Mesenchymal stem cell (in vitro differentiated cells and primary cell): ENCODE data around the gene RGS10.

Experiments
- DNase-seq: peaks from one replicate; pipeline ENCODE4 v3.0.0-alpha.2; 2013
- H2AFZ ChIP-seq: one replicate; pipeline ENCODE4 v1.6.1; 2013; ENCODE audit warnings: low read depth, mild to moderate bottlenecking, control low read depth, inconsistent platforms, low read length, moderate library complexity
- H2AK5ac ChIP-seq: 2 replicates; pipeline ENCODE4 v1.6.1; 2013; ENCODE audit warnings: low read length, moderate library complexity, mild to moderate bottlenecking, inconsistent platforms; ENCODE audit not compliant: severe bottlenecking
- H2BK120ac ChIP-seq: one replicate; pipeline ENCODE4 v1.6.1; 2013; ENCODE audit warnings: low read depth, mild to moderate bottlenecking, inconsistent platforms, low read length, moderate library complexity
- H2BK12ac ChIP-seq, 2 experiments: one replicate each; pipeline ENCODE4 v1.6.1; 2013; ENCODE audit warnings: inconsistent platforms in 2 of 2, low read length in 2 of 2, mild to moderate bottlenecking in 2 of 2, moderate library complexity in 2 of 2, control low read depth in 1 of 2
- H2BK15ac ChIP-seq: one replicate; pipeline ENCODE4 v1.6.1; 2013; ENCODE audit warnings: mild to moderate bottlenecking, low read depth, inconsistent platforms; ENCODE audit not compliant: poor library complexity, severe bottlenecking
- H2BK5ac ChIP-seq: 2 replicates; pipeline ENCODE4 v1.6.1; 2013; ENCODE audit warnings: low read depth, mild to moderate bottlenecking, low read length, control low read depth, inconsistent platforms; ENCODE audit not compliant: poor library complexity, severe bottlenecking
- H3K14ac ChIP-seq, 2 experiments: one replicate each; pipeline ENCODE4 v1.6.1; 2013; ENCODE audit warnings: inconsistent platforms in 2 of 2, low read length in 2 of 2, control low read depth in 1 of 2, mild to moderate bottlenecking in 1 of 2, moderate library complexity in 1 of 2
- H3K18ac ChIP-seq, 2 experiments: one replicate each; pipeline ENCODE4 v1.6.1; 2013; ENCODE audit warnings: inconsistent platforms in 2 of 2, low read length in 2 of 2, control low read depth in 1 of 2, low read depth in 1 of 2, mild to moderate bottlenecking in 1 of 2
- H3K23ac ChIP-seq, 2 experiments: one replicate each; pipeline ENCODE4 v1.6.1; 2013; ENCODE audit warnings: inconsistent platforms in 2 of 2, low read length in 2 of 2, mild to moderate bottlenecking in 2 of 2, moderate library complexity in 2 of 2, control low read depth in 1 of 2
- H3K27ac ChIP-seq: 2 replicates; pipeline ENCODE4 v1.5.1; 2013; ENCODE audit warnings: mild to moderate bottlenecking, moderate library complexity, low read length, control low read depth, inconsistent platforms; ENCODE audit not compliant: poor library complexity, severe bottlenecking
- H3K27me3 ChIP-seq, 2 experiments: 2 replicates each; pipeline versions ENCODE4 v1.6.1 to v1.7.0; 2013; ENCODE audit warnings: low read length in 2 of 2, mild to moderate bottlenecking in 2 of 2, moderate library complexity in 2 of 2, control low read depth in 1 of 2, inconsistent platforms in 1 of 2; ENCODE audit not compliant: control insufficient read depth in 1 of 2, insufficient read depth in 1 of 2
- H3K36me3 ChIP-seq, 2 experiments: 2 replicates each; pipeline versions ENCODE4 v1.6.1 to v1.7.0; 2013; ENCODE audit warnings: low read length in 2 of 2, control low read depth in 1 of 2, inconsistent platforms in 1 of 2, low read depth in 1 of 2, mild to moderate bottlenecking in 1 of 2; ENCODE audit not compliant: insufficient read depth in 2 of 2, control insufficient read depth in 1 of 2
- H3K4ac ChIP-seq, 2 experiments: one replicate each; pipeline ENCODE4 v1.6.1; 2013; ENCODE audit warnings: inconsistent platforms in 2 of 2, low read length in 2 of 2, mild to moderate bottlenecking in 2 of 2, moderate library complexity in 2 of 2, control low read depth in 1 of 2, low read depth in 1 of 2
- H3K4me1 ChIP-seq: 2 replicates; pipeline ENCODE4 v1.6.1; 2013; ENCODE audit warnings: low read depth, low read length, control low read depth; ENCODE audit not compliant: control insufficient read depth, insufficient read depth
- H3K4me2 ChIP-seq: 2 replicates; pipeline ENCODE4 v1.6.1; 2013; ENCODE audit warnings: low read length, mild to moderate bottlenecking, inconsistent platforms; ENCODE audit not compliant: poor library complexity, severe bottlenecking
- H3K4me3 ChIP-seq, 2 experiments: 2 replicates each; pipeline versions ENCODE4 v1.5.1 to v1.7.0; 2013; ENCODE audit warnings: low read length in 2 of 2, mild to moderate bottlenecking in 2 of 2, control low read depth in 1 of 2, low read depth in 1 of 2; ENCODE audit not compliant: insufficient read depth in 1 of 2
- H3K79me1 ChIP-seq: replicated peaks from 2 replicates; pipeline ENCODE4 v1.6.1; 2013; ENCODE audit warnings: mild to moderate bottlenecking, control low read depth, low read length, inconsistent platforms; ENCODE audit not compliant: poor library complexity, severe bottlenecking
- H3K9ac ChIP-seq: 2 replicates; pipeline ENCODE4 v1.7.0; 2013; ENCODE audit warnings: mild to moderate bottlenecking, low read length, moderate library complexity
- H3K9me3 ChIP-seq: 2 replicates; pipeline ENCODE4 v1.7.0; 2013; ENCODE audit warnings: mild to moderate bottlenecking, low read length; ENCODE audit not compliant: control insufficient read depth
- H4K8ac ChIP-seq: one replicate; pipeline ENCODE4 v1.6.1; 2013; ENCODE audit warnings: inconsistent platforms, mild to moderate bottlenecking, low read length, moderate library complexity
- H4K91ac ChIP-seq: one replicate; pipeline ENCODE4 v1.6.1; 2013; ENCODE audit warnings: mild to moderate bottlenecking, low read length, inconsistent platforms
- WGBS: methylation state at CpG from one replicate; pipeline ENCODE4 v1.1.7; 2013; ENCODE audit warnings: mixed read lengths; 5-methylcytosine and 5-hydroxymethylcytosine counted together

Gene RGS10

GRCh38 chr10:119497243-119497642 is 45.3 kb downstream of the RGS10 start:
- H3K4me2 ChIP-seq, result no peak overlapping the region
- peak overlapping the region in 1 of 2 experiments; percentile 5 for H2BK12ac ChIP-seq
- H3K4ac ChIP-seq, result no peak overlapping the region
- H2AFZ ChIP-seq, result no peak overlapping the region
- no peak overlapping the region for H3K18ac ChIP-seq
- peaks cover 0 to 16% of the 10 kb centered on the region in 2 experiments for H3K36me3 ChIP-seq
- DNase-seq, result no peak
- peaks cover 4% of the 10 kb centered on the region for H3K4me1 ChIP-seq
- WGBS, result 96% methylated on average over 9 of the region's 9 CpGs
- no peak overlapping the region for H4K91ac ChIP-seq
- no peak overlapping the region for H2BK15ac ChIP-seq
- no peak overlapping the region for H3K27ac ChIP-seq
- no peak overlapping the region for H3K4me3 ChIP-seq
- no peaks in the 10 kb centered on the region for H3K27me3 ChIP-seq
- H2BK120ac ChIP-seq, result no peak overlapping the region
- H2BK5ac ChIP-seq, result no peak overlapping the region
- no peak overlapping the region for H3K9ac ChIP-seq
- H3K9me3 ChIP-seq, result no peaks in the 10 kb centered on the region
- no peak overlapping the region for H4K8ac ChIP-seq
- no peak overlapping the region for H3K23ac ChIP-seq
- H3K14ac ChIP-seq, result peak overlapping the region in 1 of 2 experiments; percentile 18
- H3K79me1 ChIP-seq, result peaks cover 2% of the 10 kb centered on the region
- H2AK5ac ChIP-seq, result no peak overlapping the region

DNA sequence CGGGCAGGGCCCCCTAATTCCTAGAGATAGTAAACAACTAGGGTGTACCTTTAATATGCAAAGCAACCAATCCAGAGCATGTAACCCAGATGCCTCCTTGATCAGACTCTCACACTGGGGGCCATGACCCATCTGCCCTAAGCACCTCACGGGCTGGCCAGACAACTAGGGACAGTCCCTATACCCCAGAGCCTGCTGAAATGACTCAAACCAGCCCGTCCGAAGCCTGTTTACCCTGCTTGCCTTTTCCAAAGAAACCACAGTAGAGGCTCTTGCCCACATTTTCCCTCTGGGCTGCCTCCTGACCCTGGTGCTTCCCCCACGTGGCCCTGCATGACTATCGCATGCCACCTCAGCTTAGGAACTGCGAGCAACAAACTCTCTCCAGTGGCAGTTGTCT is 46.2 kb downstream of the RGS10 start:
- Histone ChIP-seq H2BK120ac (no peak overlapping the region), H2AK5ac (no peak overlapping the region), H3K4me2 (no peak overlapping the region), H3K18ac (no peak overlapping the region), H3K14ac (no peak overlapping the region), H4K91ac (no peak overlapping the region), H2BK15ac (no peak overlapping the region), H2BK12ac (peak overlapping the region in 1 of 2 experiments; percentile 15), H3K23ac (no peak overlapping the region), H3K36me3 (peaks cover 0 to 16% of the 10 kb centered on the region in 2 experiments), H4K8ac (no peak overlapping the region), H3K4me1 (peaks cover 4% of the 10 kb centered on the region), H3K79me1 (peaks cover 2% of the 10 kb centered on the region), H2AFZ (no peak overlapping the region), H3K9me3 (no peaks in the 10 kb centered on the region), H3K9ac (no peak overlapping the region), H3K4me3 (no peak overlapping the region), H3K27me3 (no peaks in the 10 kb centered on the region), H2BK5ac (no peak overlapping the region), H3K4ac (no peak overlapping the region), H3K27ac (no peak overlapping the region)
- 89% methylated on average over 7 of the region's 7 CpGs for WGBS
- peak; percentile 56 for DNase-seq

- Histone ChIP-seq H2BK120ac (no peak overlapping the region), H3K27ac (no peak overlapping the region), H4K91ac (no peak overlapping the region), H2BK5ac (no peak overlapping the region), H3K18ac (peak overlapping the region; percentile 14 to 86), H3K79me1 (no peaks in the 10 kb centered on the region), H3K36me3 (peaks cover 0 to 16% of the 10 kb centered on the region in 2 experiments), H3K4ac (peak overlapping the region in 1 of 2 experiments; percentile 49), H2AFZ (no peak overlapping the region), H3K23ac (no peak overlapping the region), H3K27me3 (no peaks in the 10 kb centered on the region), H2BK12ac (peak overlapping the region in 1 of 2 experiments; percentile 68), H3K9me3 (no peaks in the 10 kb centered on the region), H3K14ac (peak overlapping the region in 1 of 2 experiments; percentile 89), H3K4me3 (no peak overlapping the region), H3K4me1 (peaks cover 4% of the 10 kb centered on the region), H3K9ac (no peak overlapping the region), H3K4me2 (no peak overlapping the region), H4K8ac (peak overlapping the region; percentile 45), H2BK15ac (no peak overlapping the region), H2AK5ac (no peak overlapping the region)
- no peak for DNase-seq
- WGBS, result 99% methylated on average over 3 of the region's 3 CpGs
These were observed 47.0 kb downstream of the RGS10 start for GRCh38 chr10:119495545-119495944.

DNA sequence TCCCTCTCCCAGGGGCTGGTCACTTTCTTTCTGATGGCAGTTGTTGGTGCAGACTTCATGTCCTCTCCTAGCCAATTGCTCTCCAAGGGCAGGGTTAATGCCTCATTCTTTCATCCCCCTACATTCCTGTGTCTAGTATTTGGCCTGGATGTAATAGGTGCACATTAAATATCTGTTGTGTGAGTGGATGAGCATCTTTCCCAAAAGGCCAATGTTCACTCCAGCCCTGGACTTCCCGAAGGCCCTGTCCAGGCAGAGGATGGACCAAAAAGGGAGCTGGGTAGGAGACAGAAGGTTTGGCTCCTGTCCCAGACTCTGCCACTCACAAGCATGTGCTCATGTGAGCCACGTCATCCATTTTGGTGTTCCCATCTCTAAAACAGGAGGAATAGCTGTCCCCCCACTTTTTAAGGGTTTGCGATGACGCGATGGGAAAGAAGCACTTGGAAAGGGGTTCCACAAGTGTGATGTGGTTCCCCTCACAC is 47.5 kb downstream of the RGS10 start:
- Histone ChIP-seq H3K9me3 (no peaks in the 10 kb centered on the region), H3K23ac (no peak overlapping the region), H2BK120ac (no peak overlapping the region), H2AFZ (no peak overlapping the region), H3K4me2 (no peak overlapping the region), H3K27ac (no peak overlapping the region), H2BK15ac (no peak overlapping the region), H4K91ac (no peak overlapping the region), H4K8ac (peak overlapping the region; percentile 45), H3K9ac (no peak overlapping the region), H2BK12ac (peak overlapping the region in 1 of 2 experiments; percentile 68), H3K4me3 (no peak overlapping the region), H3K18ac (peak overlapping the region in 1 of 2 experiments; percentile 86), H2AK5ac (no peak overlapping the region), H3K14ac (peak overlapping the region in 1 of 2 experiments; percentile 89), H3K4ac (peak overlapping the region in 1 of 2 experiments; percentile 49), H2BK5ac (no peak overlapping the region), H3K4me1 (peaks cover 4% of the 10 kb centered on the region), H3K27me3 (no peaks in the 10 kb centered on the region), H3K36me3 (peaks cover 0 to 16% of the 10 kb centered on the region in 2 experiments), H3K79me1 (no peaks in the 10 kb centered on the region)
- 93% methylated on average over 5 of the region's 5 CpGs for WGBS
- no peak for DNase-seq
